DMS53 treated with DMSO at 0.1 percent for 48 hours (cell line): ENCODE data around the gene HLA-DQB1.
"Not testable (repeated sequence)": the region's sequence is repeated elsewhere in the genome, so short reads cannot be mapped to it uniquely, and the experiment has no call there.

Source experiments
- DNase-seq: peaks from one replicate; lab custom pipeline; 2025; ENCODE audit not compliant: unreplicated experiment; lab: John Stamatoyannopoulos, UW

Gene HLA-DQB1

GRCh38 chr6:32662836-32663235 lies 3.6 kb downstream of the HLA-DQB1 start:
- DNase-seq: no peak

- DNase-seq: no peak
Observed at GRCh38 chr6:32662099-32662498, 4.4 kb downstream of the HLA-DQB1 start.

- DNase-seq: no peak
Observed at GRCh38 chr6:32659856-32660595, 6.4 kb downstream of the HLA-DQB1 start.

- no peak for DNase-seq
Observed at GRCh38 chr6:32658268-32658897, 8.1 kb downstream of the HLA-DQB1 start.

- not testable (repeated sequence) for DNase-seq
Observed at GRCh38 chr6:32657819-32658218, 8.6 kb downstream of the HLA-DQB1 start.

- DNase-seq: not testable (repeated sequence)
Observed at GRCh38 chr6:32657329-32657728, 9.1 kb downstream of the HLA-DQB1 start.

- no peak for DNase-seq
Observed at GRCh38 chr6:32655203-32655710, 11.2 kb downstream of the HLA-DQB1 start.

GRCh38 chr6:32645047-32645703 lies 21.3 kb downstream of the HLA-DQB1 start:
- no peak for DNase-seq

- no peak for DNase-seq
Observed at GRCh38 chr6:32643904-32644303, 22.6 kb downstream of the HLA-DQB1 start.

- DNase-seq: no peak
Observed at GRCh38 chr6:32642720-32643106, 23.7 kb downstream of the HLA-DQB1 start.

GRCh38 chr6:32641785-32642719 lies 24.4 kb downstream of the HLA-DQB1 start:
- not testable (repeated sequence) for DNase-seq

GRCh38 chr6:32641122-32641521 lies 25.3 kb downstream of the HLA-DQB1 start:
- no peak for DNase-seq

- no peak for DNase-seq
Observed at GRCh38 chr6:32639440-32640394, 26.7 kb downstream of the HLA-DQB1 start.

- no peak for DNase-seq
Observed at GRCh38 chr6:32638532-32639219, 27.8 kb downstream of the HLA-DQB1 start.

- DNase-seq: no peak
Observed at GRCh38 chr6:32637883-32638282, 28.6 kb downstream of the HLA-DQB1 start.

GRCh38 chr6:32637219-32637880 lies 29.1 kb downstream of the HLA-DQB1 start, which contains the start of gene HLA-DQA1:
Gene HLA-DQA1, plus strand, starts transcription at chr6:32637406. Its CDS starts 53 bp downstream, at chr6:32637459.
- no peak for DNase-seq

GRCh38 chr6:32635526-32636123 lies 30.8 kb downstream of the HLA-DQB1 start:
- no peak for DNase-seq

- DNase-seq: not testable (repeated sequence)
Observed at GRCh38 chr6:32629793-32630192, 36.7 kb downstream of the HLA-DQB1 start.
